ENCODE results near the gene BPIFB6. TPM values are rescaled to one million over a fixed set of nuclear protein-coding genes. Genes with fewer than 3 reads are reported as not detected.

The BPIFB6 gene
- total and polyA plus RNA-seq, 11 donors = not detected

GRCh38 chr20:32991792-32992641 is 39.4 kb upstream of the BPIFB6 start:
- TF ChIP-seq POLR2A (IDR thresholded peaks at IDR 0.05) = no peak
- TF ChIP-seq, protein P1, sequence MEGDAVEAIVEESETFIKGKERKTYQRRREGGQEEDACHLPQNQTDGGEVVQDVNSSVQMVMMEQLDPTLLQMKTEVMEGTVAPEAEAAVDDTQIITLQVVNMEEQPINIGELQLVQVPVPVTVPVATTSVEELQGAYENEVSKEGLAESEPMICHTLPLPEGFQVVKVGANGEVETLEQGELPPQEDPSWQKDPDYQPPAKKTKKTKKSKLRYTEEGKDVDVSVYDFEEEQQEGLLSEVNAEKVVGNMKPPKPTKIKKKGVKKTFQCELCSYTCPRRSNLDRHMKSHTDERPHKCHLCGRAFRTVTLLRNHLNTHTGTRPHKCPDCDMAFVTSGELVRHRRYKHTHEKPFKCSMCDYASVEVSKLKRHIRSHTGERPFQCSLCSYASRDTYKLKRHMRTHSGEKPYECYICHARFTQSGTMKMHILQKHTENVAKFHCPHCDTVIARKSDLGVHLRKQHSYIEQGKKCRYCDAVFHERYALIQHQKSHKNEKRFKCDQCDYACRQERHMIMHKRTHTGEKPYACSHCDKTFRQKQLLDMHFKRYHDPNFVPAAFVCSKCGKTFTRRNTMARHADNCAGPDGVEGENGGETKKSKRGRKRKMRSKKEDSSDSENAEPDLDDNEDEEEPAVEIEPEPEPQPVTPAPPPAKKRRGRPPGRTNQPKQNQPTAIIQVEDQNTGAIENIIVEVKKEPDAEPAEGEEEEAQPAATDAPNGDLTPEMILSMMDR (IDR thresholded peaks at IDR 0.05) = no peak
- DNase-seq (no peak), ATAC-seq (no peak)
- no peak overlapping the region for H3K27ac ChIP-seq
- peaks cover 0 to 3% (median 0%) of the 10 kb centered on the region in 9 donors for H3K27me3 ChIP-seq
- no peaks in the 10 kb centered on the region for H3K36me3 ChIP-seq
- intact Hi-C loops (cut with DNase I) = no loop called here
- peaks cover 0 to 7% (median 0%) of the 10 kb centered on the region in 12 donors for H3K4me1 ChIP-seq
- H3K9me3 ChIP-seq = peaks cover 0 to 11% (median 0%) of the 10 kb centered on the region in 12 donors
- WGBS, 4 donors = 74 to 86% (median 84%) methylated on average over 8 of the region's 8 CpGs
- no peak overlapping the region for H3K4me3 ChIP-seq

- no peak overlapping the region for H3K4me3 ChIP-seq
- TF ChIP-seq, protein P1 (IDR thresholded peaks at IDR 0.05) = no peak
- TF ChIP-seq POLR2A (IDR thresholded peaks at IDR 0.05) = no peak
- H3K36me3 ChIP-seq = no peaks in the 10 kb centered on the region
- ATAC-seq (no peak), DNase-seq (no peak)
- H3K27ac ChIP-seq = no peak overlapping the region
- H3K4me1 ChIP-seq = no peaks in the 10 kb centered on the region
- whole genome bisulfite sequencing, 4 donors = 79 to 86% (median 82%) methylated on average over 8 of the region's 8 CpGs
- intact Hi-C loops (cut with DNase I) = no loop called here
- H3K27me3 ChIP-seq = peaks cover 0 to 3% (median 0%) of the 10 kb centered on the region in 9 donors
- peaks cover 0 to 11% (median 0%) of the 10 kb centered on the region in 12 donors for H3K9me3 ChIP-seq
Measured at GRCh38 chr20:32993496-32994050, 37.9 kb upstream of the BPIFB6 start.

GRCh38 chr20:32995802-32996201 is 35.6 kb upstream of the BPIFB6 start:
- H3K36me3 ChIP-seq = no peaks in the 10 kb centered on the region
- no peak for TF ChIP-seq POLR2A (IDR thresholded peaks at IDR 0.05)
- no peak overlapping the region for H3K4me3 ChIP-seq
- no peak overlapping the region for H3K27ac ChIP-seq
- DNase-seq = no peak
- intact Hi-C loops (cut with DNase I) = no loop called here
- H3K27me3 ChIP-seq = peaks cover 0 to 3% (median 0%) of the 10 kb centered on the region in 9 donors
- peaks cover 0 to 11% (median 0%) of the 10 kb centered on the region in 12 donors for H3K9me3 ChIP-seq
- ATAC-seq = no peak
- H3K4me1 ChIP-seq = no peaks in the 10 kb centered on the region

GRCh38 chr20:32997431-32997830 is 34.0 kb upstream of the BPIFB6 start:
- H3K36me3 ChIP-seq = no peaks in the 10 kb centered on the region
- ATAC-seq (no peak), DNase-seq (no peak)
- intact Hi-C loops (cut with DNase I) = no loop called here
- H3K27me3 ChIP-seq = peaks cover 0 to 3% (median 0%) of the 10 kb centered on the region in 9 donors
- 70 to 83% (median 77%) methylated on average over 2 of the region's 2 CpGs for WGBS, 4 donors
- H3K9me3 ChIP-seq = peaks cover 0 to 11% (median 0%) of the 10 kb centered on the region in 12 donors
- TF ChIP-seq POLR2A (IDR thresholded peaks at IDR 0.05) = no peak
- TF ChIP-seq, protein P1 (IDR thresholded peaks at IDR 0.05) = no peak
- no peak overlapping the region for H3K27ac ChIP-seq
- no peaks in the 10 kb centered on the region for H3K4me1 ChIP-seq
- no peak overlapping the region for H3K4me3 ChIP-seq

Measured in heart left ventricle (tissue), 16 donors.